ENCODE data around the gene MAPK12.

- TF ChIP-seq CEBPB (IDR thresholded peaks at IDR 0.05; ENCODE audit: low read depth) (no peak), CTCF (IDR thresholded peaks at IDR 0.05 in 2 of 3, conservative IDR thresholded peaks at IDR 0.05 in 1 of 3; ENCODE audit: borderline replicate concordance in 1 of 3, insufficient read depth in 1 of 3, low read depth in 2 of 3, low read length in 2 of 3) (no peak), RAD21 (IDR thresholded peaks at IDR 0.05; ENCODE audit: low read depth) (no peak), REST (IDR thresholded peaks at IDR 0.05; ENCODE audit: low read depth) (no peak), POLR2A (IDR thresholded peaks at IDR 0.05; ENCODE audit: borderline replicate concordance, extremely low read depth, insufficient read depth, insufficient read length) (no peak)
These were observed 39.3 kb upstream of the MAPK12 start for GRCh38 chr22:50300620-50301257.
